HEK293 (cell line): Measurements from ENCODE around the gene CDK5.

Experiments used
- CTCF ChIA-PET: fragments of 350-600 bp; formaldehyde crosslinking; extraction: SDS; loops from one replicate; lab custom pipeline; 2021; ENCODE audit warnings: antibody characterized with exemption; lab: Yijun Ruan, JAX
- POLR2A ChIA-PET: fragments of 300-600 bp; formaldehyde crosslinking; extraction: SDS; loops from one replicate; lab custom pipeline; 2020; ENCODE audit warnings: antibody characterized with exemption, inconsistent platforms; lab: Yijun Ruan, JAX
- H3K27ac ChIP-seq: fragments of 200-500 bp; sonication (Bioruptor generic); 2 replicates; pipeline ENCODE4 v1.5.1; 2014; ENCODE audit warnings: low read depth, low read length, control low read depth, inconsistent platforms; ENCODE audit errors: extremely low read depth
- H3K36me3 ChIP-seq, 2 experiments: fragments of 200-500 bp in 1 of 2; sonication (Bioruptor generic) in 1 of 2; 1 replicate in 1 of 2; 2 replicates in 1 of 2; pipeline ENCODE4 v1.5.1; 2014 to 2017; ENCODE audit warnings: inconsistent platforms in 2 of 2, low read length in 2 of 2; ENCODE audit not compliant: control insufficient read depth in 2 of 2, insufficient read depth in 1 of 2
- H3K4me1 ChIP-seq: fragments of 200-500 bp; sonication (Bioruptor generic); 2 replicates; pipeline ENCODE4 v1.5.1; 2014; ENCODE audit warnings: mild to moderate bottlenecking, low read length, inconsistent platforms; ENCODE audit not compliant: control insufficient read depth, insufficient read depth
- H3K4me3 ChIP-seq: 2 replicates; pipeline ENCODE4 v1.5.1; 2011; ENCODE audit warnings: low read depth, mild to moderate bottlenecking, control low read depth, low read length, moderate library complexity
- H3K9me3 ChIP-seq: fragments of 200-500 bp; sonication (Bioruptor generic); 2 replicates; pipeline ENCODE4 v1.5.1; 2014; ENCODE audit warnings: low read depth, low read length, inconsistent platforms; ENCODE audit not compliant: control insufficient read depth, insufficient read depth
- GLIS2 ChIP-seq: fragments of 450-650 bp; formaldehyde crosslinking; IDR thresholded peaks from 2 replicates; pipeline ENCODE4 v1.5.1; 2016; ENCODE audit warnings: missing biosample characterization, missing genetic modification characterization
- IKZF3 ChIP-seq: fragments of 450-650 bp; IDR thresholded peaks from 2 replicates; pipeline ENCODE4 v1.5.0; 2018; ENCODE audit warnings: missing biosample characterization, mild to moderate bottlenecking, missing genetic modification characterization, moderate library complexity
- OSR2 ChIP-seq: fragments of 450-650 bp; formaldehyde crosslinking; IDR thresholded peaks from 2 replicates; pipeline ENCODE4 v1.5.1; 2016; ENCODE audit warnings: missing biosample characterization, missing genetic modification characterization
- PATZ1 ChIP-seq: fragments of 450-650 bp; formaldehyde crosslinking; IDR thresholded peaks from 2 replicates; pipeline ENCODE4 v1.5.1; 2016; ENCODE audit warnings: missing biosample characterization, missing genetic modification characterization
- PRDM4 ChIP-seq: fragments of 450-650 bp; formaldehyde crosslinking; IDR thresholded peaks from 2 replicates; pipeline ENCODE4 v1.5.1; 2017; ENCODE audit warnings: missing biosample characterization, missing genetic modification characterization
- ZBTB20 ChIP-seq: fragments of 450-650 bp; formaldehyde crosslinking; IDR thresholded peaks from 2 replicates; pipeline ENCODE4 v1.5.1; 2016; ENCODE audit warnings: missing biosample characterization, missing genetic modification characterization
- ZBTB8A ChIP-seq: fragments of 450-650 bp; formaldehyde crosslinking; IDR thresholded peaks from 2 replicates; pipeline ENCODE4 v1.5.1; 2016; ENCODE audit warnings: missing biosample characterization, missing genetic modification characterization
- ZNF211 ChIP-seq: fragments of 450-650 bp; formaldehyde crosslinking; IDR thresholded peaks from 2 replicates; pipeline ENCODE4 v1.5.1; 2016; ENCODE audit warnings: low read depth, missing biosample characterization, missing genetic modification characterization
- ZNF239 ChIP-seq: fragments of 450-650 bp; formaldehyde crosslinking; IDR thresholded peaks from 2 replicates; pipeline ENCODE4 v1.5.1; 2016; ENCODE audit warnings: missing biosample characterization, missing genetic modification characterization
- ZNF324 ChIP-seq: fragments of 450-650 bp; formaldehyde crosslinking; IDR thresholded peaks from 2 replicates; pipeline ENCODE4 v1.5.1; 2016; ENCODE audit warnings: missing biosample characterization, missing genetic modification characterization
- ZNF335 ChIP-seq: fragments of 450-650 bp; formaldehyde crosslinking; conservative IDR thresholded peaks from 2 replicates; pipeline ENCODE4 v1.5.1; 2016; ENCODE audit warnings: missing biosample characterization, missing genetic modification characterization
- ZNF354C ChIP-seq: fragments of 450-650 bp; formaldehyde crosslinking; IDR thresholded peaks from 2 replicates; pipeline ENCODE4 v1.5.1; 2016; ENCODE audit warnings: missing biosample characterization, missing genetic modification characterization, low read depth, borderline replicate concordance
- ZNF571 ChIP-seq: fragments of 450-650 bp; formaldehyde crosslinking; IDR thresholded peaks from 2 replicates; pipeline ENCODE4 v1.5.0; 2017; ENCODE audit warnings: missing biosample characterization, missing genetic modification characterization
- ZNF654 ChIP-seq: fragments of 450-650 bp; formaldehyde crosslinking; IDR thresholded peaks from 2 replicates; pipeline ENCODE4 v1.5.1; 2016; ENCODE audit warnings: low read depth, missing biosample characterization, missing genetic modification characterization
- ZNF692 ChIP-seq: fragments of 450-650 bp; formaldehyde crosslinking; IDR thresholded peaks from 2 replicates; pipeline ENCODE4 v1.5.1; 2016; ENCODE audit warnings: missing biosample characterization, missing genetic modification characterization
- TF ChIP-seq, protein P1 (sequence below): fragments of 450-650 bp; formaldehyde crosslinking; IDR thresholded peaks from 2 replicates; pipeline ENCODE4 v1.5.0; 2017; ENCODE audit warnings: missing biosample characterization, missing genetic modification characterization, borderline replicate concordance
- TF ChIP-seq, protein P2 (sequence below): fragments of 450-650 bp; formaldehyde crosslinking; IDR thresholded peaks from 2 replicates; pipeline ENCODE4 v1.5.1; 2016; ENCODE audit warnings: missing biosample characterization, missing genetic modification characterization, borderline replicate concordance

Gene CDK5

DNA sequence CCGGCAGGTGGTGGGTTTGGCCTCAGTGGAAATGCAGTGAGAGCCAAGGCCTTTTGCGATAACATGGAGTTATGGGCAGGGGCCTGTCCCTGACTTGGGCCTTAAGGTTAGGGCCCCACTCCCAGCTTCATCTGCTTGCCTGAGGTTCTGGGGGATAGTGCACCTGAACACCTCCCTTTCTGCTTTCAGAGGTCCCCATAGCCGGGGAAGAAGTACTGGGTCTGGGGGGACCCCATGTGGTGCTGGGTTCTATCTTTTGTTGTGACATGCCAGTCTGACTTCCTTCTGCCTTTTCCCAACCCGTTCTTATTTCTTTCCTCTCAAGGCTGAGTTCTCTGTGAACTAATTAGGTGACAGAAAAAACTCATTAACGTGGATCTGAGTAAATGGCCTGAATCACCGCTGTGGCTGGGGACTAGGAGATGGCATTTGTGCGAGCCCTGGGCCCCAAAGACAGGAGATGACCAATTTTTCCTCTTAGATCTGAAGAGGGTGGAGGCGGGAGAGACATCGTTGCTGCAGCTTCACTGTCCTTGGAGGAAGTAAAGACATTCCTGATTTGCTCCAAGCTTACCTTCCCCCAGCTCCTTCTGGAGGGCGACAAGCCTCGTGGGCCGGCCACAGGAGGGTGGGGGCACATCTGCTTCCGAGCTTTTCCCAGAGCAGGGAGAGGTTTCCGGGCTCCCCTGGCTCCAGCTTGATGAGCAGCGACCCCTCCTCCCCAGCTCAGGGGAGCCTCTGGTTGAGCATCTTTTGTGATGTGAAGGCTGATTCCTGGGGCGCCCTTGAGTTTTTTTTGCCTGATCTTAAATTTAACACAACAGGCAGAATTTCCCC is 30.5 kb upstream of the CDK5 start:
- H3K4me3 ChIP-seq: peak overlapping the region; percentile 80
- POLR2A ChIA-PET: interaction anchor here (0.6 to 1.8 kb wide), 6 partner anchors 10 to 180 kb away, joined by 3 to 7 read pairs (median 4); partner anchors contain the start of gene ABCB8
- no peak for TF ChIP-seq ZNF692
- TF ChIP-seq ZNF571 (tag by site-specific recombination): no peak
- TF ChIP-seq ZNF354C (tag by site-specific recombination): no peak
- TF ChIP-seq PATZ1 (tag by site-specific recombination): 0 out of 2 replicates have a peak, but pooled peaks have one; percentile 14
- TF ChIP-seq GLIS2: 0 out of 2 replicates have a peak, but pooled peaks have one; percentile 3
- peak; percentile 24; the same call in 1 of the 2 replicates for TF ChIP-seq IKZF3 (tag by site-specific recombination)
- peak; percentile 43; the same call in 1 of the 2 replicates for TF ChIP-seq PRDM4 (tag by site-specific recombination)
- TF ChIP-seq ZNF335: peak; percentile 0
- TF ChIP-seq, all 188 proteins: peak for 5
- no peaks in the 10 kb centered on the region for H3K9me3 ChIP-seq
- peaks cover 4% of the 10 kb centered on the region; the same call in 1 of the 2 replicates for H3K4me1 ChIP-seq
- H3K27ac ChIP-seq: peak overlapping the region; percentile 82; the same call in 1 of the 2 replicates
- H3K36me3 ChIP-seq: peaks cover 0 to 36% of the 10 kb centered on the region in 2 experiments; a peak in 1 of 3 replicates
- CTCF ChIA-PET: interaction anchor here (0.5 to 1.5 kb wide), 13 partner anchors 7 to 1316 kb away, joined by 3 to 8 read pairs (median 3); partner anchors contain the start of gene FASTK

DNA sequence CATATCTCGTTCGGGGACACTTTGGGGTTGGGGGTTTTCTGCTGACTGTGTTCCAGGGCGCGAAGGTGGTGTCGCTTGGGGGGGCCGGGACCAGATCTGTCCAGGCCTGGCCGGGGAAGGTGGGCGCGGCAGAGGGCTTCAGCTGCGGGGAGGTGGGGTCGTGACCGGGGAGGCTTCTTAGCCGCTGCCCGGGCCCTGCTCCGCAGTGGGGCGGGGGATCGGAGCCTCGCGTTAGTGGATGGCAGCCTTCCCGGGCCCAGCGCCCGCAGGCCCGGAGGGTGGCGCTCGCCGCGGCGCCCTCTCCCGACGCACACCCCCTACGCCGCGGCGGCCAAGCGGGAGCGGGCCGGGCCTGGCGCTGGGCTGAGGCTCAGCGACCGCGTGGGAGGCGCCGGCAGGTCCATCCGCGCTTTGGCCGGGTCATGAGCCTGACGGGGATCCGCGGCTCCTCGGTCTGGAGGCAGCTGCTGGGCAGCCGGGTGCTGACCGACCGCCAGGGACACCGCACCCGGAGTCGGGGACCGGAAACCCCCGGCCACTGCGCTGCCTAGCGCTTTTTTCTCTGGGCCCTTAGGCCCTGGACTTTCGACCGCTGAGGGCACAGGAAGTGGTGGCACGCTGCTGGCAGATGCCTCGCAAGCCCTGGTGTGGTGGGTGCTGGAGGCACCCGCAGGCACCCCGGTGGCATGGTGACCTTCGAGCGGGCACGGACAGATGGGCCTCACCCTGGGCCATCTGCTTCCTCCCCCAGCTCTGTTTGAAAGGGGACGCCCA is 29.7 kb upstream of the CDK5 start:
- no peaks in the 10 kb centered on the region for H3K9me3 ChIP-seq
- peaks cover 0 to 28% of the 10 kb centered on the region in 2 experiments; a peak in 1 of 3 replicates for H3K36me3 ChIP-seq
- peaks cover 4% of the 10 kb centered on the region; the same call in 1 of the 2 replicates for H3K4me1 ChIP-seq
- CTCF ChIA-PET: interaction anchor here (0.5 to 1.5 kb wide), 9 partner anchors 20 to 1316 kb away, joined by 3 to 8 read pairs (median 3); no protein-coding TSS in a partner anchor
- POLR2A ChIA-PET: interaction anchor here (0.6 to 1.8 kb wide), 4 partner anchors 9 to 179 kb away, joined by 3 to 7 read pairs (median 4); no protein-coding TSS in a partner anchor
- peak overlapping the region; percentile 82 for H3K27ac ChIP-seq
- H3K4me3 ChIP-seq: peak overlapping the region; percentile 80
- no peak for TF ChIP-seq ZNF654
- TF ChIP-seq OSR2 (tag by site-specific recombination): no peak
- TF ChIP-seq ZBTB8A (tag by site-specific recombination): no peak; the same call in none of the 2 replicates
- TF ChIP-seq ZNF324: 0 out of 2 replicates have a peak, but pooled peaks have one; percentile 4
- TF ChIP-seq, protein P1, sequence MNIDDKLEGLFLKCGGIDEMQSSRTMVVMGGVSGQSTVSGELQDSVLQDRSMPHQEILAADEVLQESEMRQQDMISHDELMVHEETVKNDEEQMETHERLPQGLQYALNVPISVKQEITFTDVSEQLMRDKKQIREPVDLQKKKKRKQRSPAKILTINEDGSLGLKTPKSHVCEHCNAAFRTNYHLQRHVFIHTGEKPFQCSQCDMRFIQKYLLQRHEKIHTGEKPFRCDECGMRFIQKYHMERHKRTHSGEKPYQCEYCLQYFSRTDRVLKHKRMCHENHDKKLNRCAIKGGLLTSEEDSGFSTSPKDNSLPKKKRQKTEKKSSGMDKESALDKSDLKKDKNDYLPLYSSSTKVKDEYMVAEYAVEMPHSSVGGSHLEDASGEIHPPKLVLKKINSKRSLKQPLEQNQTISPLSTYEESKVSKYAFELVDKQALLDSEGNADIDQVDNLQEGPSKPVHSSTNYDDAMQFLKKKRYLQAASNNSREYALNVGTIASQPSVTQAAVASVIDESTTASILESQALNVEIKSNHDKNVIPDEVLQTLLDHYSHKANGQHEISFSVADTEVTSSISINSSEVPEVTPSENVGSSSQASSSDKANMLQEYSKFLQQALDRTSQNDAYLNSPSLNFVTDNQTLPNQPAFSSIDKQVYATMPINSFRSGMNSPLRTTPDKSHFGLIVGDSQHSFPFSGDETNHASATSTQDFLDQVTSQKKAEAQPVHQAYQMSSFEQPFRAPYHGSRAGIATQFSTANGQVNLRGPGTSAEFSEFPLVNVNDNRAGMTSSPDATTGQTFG (tag by site-specific recombination): no peak
- TF ChIP-seq ZNF211 (tag by site-specific recombination): no peak
- TF ChIP-seq, protein P2, sequence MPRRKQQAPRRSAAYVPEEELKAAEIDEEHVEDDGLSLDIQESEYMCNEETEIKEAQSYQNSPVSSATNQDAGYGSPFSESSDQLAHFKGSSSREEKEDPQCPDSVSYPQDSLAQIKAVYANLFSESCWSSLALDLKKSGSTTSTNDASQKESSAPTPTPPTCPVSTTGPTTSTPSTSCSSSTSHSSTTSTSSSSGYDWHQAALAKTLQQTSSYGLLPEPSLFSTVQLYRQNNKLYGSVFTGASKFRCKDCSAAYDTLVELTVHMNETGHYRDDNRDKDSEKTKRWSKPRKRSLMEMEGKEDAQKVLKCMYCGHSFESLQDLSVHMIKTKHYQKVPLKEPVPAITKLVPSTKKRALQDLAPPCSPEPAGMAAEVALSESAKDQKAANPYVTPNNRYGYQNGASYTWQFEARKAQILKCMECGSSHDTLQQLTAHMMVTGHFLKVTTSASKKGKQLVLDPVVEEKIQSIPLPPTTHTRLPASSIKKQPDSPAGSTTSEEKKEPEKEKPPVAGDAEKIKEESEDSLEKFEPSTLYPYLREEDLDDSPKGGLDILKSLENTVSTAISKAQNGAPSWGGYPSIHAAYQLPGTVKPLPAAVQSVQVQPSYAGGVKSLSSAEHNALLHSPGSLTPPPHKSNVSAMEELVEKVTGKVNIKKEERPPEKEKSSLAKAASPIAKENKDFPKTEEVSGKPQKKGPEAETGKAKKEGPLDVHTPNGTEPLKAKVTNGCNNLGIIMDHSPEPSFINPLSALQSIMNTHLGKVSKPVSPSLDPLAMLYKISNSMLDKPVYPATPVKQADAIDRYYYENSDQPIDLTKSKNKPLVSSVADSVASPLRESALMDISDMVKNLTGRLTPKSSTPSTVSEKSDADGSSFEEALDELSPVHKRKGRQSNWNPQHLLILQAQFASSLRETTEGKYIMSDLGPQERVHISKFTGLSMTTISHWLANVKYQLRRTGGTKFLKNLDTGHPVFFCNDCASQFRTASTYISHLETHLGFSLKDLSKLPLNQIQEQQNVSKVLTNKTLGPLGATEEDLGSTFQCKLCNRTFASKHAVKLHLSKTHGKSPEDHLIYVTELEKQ: no peak
- TF ChIP-seq ZNF239 (tag by site-specific recombination): no peak
- TF ChIP-seq ZBTB20 (tag by site-specific recombination): peak; percentile 96; the same call in 1 of the 2 replicates
